ENCODE measurements around the gene IP6K2.
A peak's percentile ranks its signal among the peaks of the same experiment; 100 is the strongest.
"Not testable (repeated sequence)": the region's sequence is repeated elsewhere in the genome, so short reads cannot be mapped to it uniquely, and the experiment has no call there.

The IP6K2 gene

DNA sequence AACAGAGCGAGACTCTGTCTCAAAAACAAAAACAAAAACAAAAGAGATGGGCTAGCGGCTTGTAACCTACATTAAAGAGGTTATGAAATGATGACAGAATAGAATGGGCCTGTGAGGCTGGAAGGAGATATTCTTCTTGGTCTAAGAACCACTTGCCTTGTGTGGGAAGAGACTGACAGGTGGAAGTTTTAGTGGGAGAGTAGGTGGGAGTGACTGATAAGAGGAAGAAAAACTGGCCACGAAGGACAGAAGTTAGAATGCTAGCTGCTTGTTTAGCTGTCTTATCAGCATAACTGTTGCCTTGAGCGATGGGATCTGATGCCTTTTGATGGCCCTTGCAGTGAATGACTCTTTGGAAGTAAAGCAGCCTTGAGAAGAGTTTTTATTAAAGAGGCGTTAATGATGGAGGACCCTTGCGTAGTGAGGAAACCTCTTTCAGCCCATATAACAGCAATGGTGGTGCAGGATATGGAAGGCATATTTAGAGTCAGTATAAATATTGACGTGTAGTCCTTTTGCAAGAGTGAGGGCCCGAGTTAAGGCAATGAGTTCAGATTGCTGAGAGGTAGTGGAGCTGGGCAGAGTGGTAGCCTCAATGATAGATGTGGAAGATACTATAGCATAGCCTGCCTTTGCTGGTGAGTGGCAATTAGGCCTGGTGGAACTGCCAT is 8.3 kb upstream of the IP6K2 start:
- not testable (repeated sequence) for DNase-seq

DNA sequence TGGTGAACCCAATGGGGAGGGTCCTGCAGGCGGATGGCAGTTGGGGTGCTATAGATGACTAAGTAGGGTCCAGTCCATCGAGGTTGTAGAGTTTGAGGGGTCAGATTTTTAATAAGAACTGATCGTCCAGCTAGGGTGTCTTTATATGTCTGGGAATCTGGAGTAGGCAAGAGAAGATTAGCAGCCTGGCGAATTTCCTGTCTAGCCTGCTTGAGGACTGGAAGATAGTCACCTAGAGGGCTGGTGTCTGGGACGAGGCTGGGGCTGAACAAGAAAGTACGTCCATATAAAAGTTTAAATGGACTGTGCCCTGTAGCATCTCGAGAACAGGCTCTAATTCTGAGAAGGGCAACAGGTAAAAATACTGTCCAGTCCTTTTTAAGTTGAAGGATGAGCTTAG is 6.7 kb upstream of the IP6K2 start:
- no peak for DNase-seq

DNA sequence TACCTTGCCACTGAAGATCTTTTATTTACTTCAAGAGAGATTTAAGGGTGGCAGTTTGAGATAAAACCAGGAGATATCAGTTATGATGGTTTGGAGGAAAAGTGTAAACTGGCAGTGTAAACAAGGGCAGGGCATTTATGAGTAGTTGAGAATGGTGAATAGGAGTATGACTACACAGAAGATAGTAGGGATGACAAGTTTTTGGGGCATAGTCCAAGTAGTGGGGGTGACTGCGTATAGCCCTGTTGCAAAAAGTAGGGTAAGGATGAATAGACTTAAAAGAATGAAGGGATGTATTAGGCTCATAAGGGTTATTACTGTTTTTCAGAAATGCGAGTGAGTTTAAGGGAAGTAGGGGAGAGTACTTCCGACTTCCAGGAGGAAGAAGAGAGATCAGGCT is 6.3 kb upstream of the IP6K2 start:
- not testable (repeated sequence) for DNase-seq

DNA sequence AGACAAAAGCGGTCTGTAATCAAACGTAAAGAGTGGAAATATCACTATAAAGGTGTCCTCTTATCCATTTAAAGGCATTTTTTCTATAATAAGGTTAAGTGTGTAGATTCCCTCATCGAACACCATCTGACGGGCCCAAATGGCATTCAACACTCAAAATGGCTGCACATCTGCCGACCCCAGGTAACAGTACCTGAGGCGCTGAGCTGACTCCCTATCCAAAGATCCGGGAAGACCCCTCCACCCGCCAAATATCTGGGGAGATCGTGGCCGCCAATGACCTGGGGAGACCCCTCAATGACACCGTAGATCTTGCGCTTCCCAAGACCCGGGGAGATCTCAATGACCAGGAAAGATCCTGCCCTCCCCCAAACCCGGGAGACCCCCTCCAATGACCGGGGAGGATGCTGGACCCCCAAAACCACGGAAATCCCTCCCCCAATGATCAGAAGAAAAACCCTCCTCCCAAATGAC is 476 bp downstream of the IP6K2 start:
- peak; percentile 66 for DNase-seq

DNA sequence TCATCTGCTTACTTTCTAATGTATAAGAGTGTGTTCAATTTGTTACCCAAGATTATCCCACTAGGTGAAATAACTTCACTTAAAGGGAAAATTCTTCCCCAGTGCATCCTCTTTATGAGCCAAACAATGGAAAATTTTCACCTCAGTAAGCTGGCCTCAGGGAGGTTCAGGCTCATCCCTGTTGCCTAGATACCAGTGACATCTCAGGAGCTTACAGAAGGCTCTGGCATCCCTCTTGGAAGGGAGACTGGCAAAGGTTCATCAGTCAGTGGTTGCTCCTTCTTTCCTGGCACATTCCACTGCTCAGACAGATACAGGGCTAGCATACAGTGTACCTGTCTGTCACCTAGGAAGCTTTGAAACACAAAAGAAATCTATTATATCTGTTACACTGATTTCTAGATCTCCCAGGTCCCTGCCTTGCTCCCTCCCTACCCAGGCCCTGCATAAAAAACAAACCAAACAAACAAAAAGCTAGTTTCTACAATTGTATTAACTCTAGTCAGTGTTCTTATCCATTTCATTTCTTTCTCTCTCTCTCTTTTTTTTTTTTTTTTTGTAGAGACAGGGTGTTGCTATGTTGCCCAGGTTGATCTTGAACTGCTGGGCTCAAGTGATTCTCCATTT is 1.7 kb downstream of the IP6K2 start:
- DNase-seq: no peak

DNA sequence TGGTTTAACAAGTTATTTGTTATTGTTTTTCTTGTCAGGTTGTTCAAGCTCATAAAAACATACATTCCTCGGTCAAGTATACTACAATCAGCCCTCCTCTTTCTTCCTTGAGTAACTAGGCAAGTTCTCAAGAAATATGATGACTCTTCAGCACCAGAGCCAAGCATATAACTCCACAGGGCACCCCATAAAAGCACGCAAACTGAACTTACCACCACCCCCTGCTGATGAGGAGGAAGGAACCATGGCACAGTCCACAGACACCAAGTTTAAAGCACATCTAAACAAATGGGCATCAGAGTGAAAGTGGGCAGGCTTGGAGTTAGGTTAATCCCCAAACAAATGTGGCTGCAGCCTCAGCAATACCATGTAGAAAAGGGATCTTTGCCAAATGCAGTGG is 5.3 kb downstream of the IP6K2 start:
- DNase-seq: no peak

DNA sequence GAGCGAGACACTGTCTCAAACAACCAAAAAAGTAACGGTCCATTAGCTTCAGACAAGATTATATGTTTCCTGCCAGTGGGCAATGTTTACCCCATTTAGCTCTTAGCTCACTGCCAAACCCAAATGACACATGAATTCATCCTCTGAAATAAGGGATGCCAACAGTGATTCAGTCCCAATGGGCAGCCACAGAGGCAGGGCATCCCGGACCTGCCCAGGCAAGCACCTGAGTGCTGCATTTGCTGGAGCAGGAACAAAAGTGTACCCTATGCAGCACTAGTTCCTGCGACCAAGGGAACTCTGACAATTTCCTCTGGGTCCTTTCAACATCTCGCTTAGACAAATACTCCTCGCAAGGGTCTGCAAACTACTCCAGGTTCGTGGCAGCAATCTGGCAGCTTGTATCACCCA is 8.0 kb downstream of the IP6K2 start:
- no peak for DNase-seq

DNA sequence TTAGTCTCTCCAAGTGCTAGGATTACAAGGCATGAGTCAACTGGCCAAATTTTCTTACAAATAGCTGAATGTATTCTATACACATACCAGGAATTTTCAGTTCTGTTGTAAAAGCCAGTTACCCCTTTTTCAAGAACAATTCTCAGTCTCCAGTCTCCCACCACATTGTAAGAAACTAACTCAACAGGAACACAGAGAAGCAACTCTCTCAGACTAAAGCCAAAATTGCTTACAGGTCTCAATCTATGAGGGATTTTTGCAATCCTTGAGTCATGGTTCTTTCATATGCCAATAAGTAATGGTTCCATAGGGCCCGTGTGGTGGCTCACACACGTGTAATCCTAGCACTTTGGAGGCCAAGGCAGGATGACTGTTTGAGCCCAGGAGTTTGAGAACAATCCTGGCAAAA is 8.5 kb downstream of the IP6K2 start:
- DNase-seq: no peak

DNA sequence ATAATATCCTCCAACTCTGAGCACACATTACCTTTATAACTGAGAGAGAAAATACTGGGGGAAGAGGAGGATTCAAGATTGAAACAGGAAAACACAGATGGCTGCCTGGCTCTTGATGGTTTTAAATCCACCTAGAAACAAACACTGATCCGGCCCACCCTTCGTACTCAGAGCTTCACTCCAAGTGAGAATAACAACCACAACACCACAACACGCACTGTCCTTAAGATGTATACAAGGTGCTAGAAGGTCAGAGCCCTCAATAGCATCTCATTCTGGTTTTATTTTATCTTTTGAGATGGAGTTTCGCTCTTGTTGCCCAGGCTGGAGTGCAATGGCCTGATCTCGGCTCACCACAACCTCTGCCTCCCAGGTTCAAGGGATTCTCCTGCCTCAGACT is 9.9 kb downstream of the IP6K2 start:
- DNase-seq: no peak

DNA sequence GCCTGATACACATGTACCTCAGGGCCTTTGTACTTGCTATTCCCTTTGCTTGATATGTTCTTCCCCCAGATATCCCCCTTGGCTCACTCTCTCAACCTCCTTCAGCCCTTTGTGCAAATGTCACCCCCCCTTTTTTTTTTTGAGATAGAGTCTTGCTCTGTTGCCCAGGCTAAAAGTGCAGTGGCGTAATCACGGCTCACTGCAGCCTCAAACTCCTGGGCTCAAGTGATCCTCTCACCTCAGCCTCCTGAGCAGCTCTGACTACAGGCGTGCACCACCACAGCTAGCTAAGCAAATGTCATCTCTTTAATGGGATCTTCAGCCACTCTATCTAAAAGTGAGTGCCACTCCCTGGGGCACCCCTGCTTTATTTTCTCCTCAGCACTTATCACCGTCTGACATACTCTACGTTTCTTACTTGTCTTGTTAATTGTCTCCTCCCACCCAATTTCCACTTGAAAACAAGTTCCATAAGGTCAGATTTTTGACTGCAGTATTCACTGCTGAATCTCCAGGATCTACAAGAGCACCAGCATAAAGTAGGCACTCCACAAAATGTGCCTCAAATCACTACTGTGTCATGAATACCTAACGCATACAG is 14.6 kb downstream of the IP6K2 start:
- peak; percentile 60 for DNase-seq

DNA sequence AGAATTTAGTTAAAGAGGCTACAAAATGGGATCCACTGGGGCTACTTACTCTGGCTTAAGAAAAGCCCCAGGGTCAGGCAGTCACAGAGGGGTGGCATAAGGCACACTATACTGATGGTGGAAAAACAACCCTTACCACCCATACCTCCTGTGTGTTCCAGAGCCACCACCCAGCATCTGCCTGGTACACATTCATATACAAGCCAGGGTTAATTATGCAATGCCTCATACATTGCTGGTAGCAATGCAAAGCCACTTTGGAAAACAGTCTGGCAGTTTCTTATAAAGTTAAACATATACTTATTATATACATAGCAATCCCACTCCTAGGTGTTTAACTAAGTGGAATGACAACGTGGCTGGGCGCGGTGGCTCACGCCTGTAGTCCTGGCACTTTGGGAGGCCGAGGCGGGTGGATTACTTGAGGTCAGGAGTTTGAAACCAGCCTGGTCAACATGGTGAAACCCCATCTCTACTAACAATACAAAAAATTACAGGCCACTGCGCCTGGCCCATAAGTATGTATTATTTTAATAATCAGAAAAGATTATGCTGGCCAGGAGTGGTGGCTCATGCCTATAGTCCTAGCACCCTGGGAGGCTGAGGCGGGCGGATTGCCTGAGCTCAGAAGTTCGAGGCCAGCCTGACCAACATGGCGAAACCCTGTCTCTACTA is 16.2 kb downstream of the IP6K2 start:
- no peak for DNase-seq

DNA sequence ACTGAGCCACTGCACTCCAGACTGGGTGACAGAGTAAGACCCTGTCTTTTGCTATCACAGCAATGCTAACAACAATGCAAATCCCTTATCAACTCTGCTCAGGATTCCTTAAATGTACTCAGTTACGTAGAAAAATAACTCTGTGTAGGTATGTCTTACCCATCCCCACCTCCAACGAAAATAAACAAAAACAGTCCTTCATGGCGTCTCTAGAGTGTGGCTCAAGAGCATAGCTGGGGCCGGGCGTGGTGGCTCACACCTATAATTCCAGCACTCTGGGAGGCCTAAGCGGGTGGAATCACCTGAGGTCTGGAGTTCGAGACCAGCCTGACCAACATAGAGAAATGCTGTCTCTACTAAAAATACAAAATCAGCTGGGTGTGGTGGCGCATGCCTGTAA is 18.1 kb downstream of the IP6K2 start:
- no peak for DNase-seq

DNA sequence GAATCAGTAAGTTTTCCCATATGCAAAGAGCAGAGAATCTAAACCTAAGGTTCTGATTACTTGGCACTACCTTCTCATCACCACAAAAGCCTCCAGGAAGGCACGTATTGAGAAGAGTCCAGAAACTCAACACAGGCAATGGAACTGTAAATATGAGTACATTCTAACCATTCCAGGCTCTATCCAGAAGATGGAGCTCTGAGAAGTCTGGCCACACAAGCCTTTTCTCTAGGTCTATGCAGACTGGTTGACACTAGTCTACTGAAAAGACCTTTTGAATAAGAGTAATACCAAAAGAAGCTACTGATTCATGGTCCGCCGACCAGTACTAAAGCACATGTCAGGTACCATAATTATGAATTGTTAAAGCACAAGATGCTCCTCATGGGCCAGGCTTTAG is 19.1 kb downstream of the IP6K2 start:
- DNase-seq: peak; percentile 41

DNA sequence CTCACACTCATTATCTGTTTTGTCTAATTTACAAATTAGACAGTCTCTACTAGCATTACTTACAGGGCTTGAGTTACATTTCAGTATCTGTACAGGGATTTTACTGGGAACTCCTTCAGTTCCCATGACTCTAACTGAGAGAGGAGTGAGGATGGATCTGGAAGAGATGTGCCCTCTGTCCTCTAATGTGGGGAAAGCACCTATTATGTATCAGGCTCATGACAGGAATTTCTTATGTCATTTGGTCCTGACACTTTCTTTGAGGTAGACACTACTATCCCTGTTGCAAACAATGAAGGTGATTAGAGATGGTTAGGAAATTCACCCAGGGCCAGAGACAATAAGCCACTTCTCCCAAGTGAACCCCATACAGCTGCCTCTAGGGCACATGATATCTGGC is 20.4 kb downstream of the IP6K2 start:
- DNase-seq: no peak

DNA sequence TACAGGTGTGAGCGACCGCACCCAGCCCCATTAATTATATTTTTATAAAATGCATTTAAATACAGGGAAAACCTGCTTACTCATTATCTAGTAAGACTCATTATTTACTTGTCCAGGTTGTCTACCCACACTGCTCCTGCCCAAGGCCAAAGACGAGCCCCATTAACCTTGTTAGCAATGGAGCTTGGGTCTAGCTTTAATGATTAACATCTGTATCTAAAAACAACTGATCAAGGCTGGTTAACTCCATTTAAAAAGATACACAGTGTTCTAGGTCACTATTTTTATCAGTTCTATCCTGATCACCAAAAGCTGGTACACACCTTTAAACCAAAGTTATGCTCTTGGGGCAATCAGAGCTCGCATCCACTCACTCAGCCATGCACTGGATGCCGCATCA is 20.9 kb downstream of the IP6K2 start:
- DNase-seq: no peak

DNA sequence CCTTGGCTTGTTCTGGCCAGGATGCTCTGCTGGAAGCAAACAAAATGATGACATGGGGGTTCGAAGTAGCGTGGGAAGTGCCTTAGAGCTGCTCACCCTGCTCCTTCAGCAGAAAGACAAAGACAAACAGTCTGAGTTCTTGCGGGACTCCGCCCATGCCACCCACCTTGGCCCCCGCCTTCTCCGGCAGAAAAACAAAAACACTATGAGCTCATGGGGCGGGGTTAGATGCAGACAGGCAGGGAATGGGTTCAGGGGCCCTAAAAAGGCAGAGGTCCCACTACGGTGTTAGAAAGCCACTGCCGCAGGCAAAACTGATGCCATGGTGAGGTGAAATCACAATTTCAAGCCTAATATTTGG is 21.6 kb downstream of the IP6K2 start:
- DNase-seq: no peak

DNA sequence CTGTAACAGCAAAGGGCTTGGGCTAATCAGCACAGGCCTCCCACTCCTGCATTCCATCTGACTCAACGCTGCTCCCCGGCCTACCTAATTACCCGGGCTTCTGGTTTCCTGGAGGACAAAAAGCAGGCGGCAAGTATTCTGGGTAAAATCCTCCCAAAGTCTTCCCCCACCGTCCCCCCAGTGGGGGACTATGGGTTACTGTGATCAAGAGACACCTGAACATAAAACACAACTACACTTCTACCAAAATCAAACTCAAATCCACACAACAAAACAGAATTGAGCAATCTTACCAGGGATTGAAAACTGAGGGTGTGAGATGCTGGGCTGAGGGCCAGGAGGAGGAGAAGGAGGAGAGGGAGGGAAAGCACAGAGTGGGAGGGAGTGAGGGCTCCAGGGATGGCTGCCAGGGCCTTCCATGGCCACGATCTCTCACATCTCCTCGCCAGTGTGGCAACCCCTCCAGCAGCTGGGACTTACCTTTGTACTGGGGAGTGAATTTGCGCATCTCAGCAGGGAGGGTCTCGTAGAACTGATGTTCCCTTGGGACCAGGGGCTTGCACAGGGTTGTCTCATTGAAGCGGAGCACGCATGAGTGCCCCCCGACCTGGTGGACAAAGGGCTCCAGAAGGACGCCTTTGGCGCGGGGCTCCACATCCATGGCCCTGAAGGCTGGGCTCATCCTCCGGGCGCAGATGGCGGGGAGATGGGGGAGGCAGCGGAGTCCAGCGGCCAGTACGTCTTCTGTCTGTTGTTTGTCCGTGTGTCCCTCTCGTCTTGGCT is 22.2 kb downstream of the IP6K2 start:
- DNase-seq: no peak

DNA sequence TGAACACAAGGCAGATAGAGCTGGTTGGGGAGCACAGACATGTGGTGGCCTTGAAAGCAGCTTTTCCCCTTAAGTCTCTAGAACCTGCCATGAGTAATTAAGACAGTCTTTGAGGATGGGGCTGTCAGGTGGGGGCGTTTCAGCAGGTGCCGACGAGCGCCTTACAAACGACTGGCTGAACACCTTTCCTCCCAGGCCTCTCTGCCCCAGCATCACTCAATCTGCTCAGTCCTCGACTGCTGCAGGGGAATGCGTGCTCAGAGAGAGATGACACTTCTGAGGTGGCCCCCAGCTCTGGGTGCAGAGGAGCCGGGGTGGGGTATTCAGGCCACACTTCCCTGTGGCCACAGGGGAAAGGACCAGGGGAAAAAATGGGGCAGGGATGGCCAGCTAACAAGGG is 23.2 kb downstream of the IP6K2 start:
- DNase-seq: no peak

DNA sequence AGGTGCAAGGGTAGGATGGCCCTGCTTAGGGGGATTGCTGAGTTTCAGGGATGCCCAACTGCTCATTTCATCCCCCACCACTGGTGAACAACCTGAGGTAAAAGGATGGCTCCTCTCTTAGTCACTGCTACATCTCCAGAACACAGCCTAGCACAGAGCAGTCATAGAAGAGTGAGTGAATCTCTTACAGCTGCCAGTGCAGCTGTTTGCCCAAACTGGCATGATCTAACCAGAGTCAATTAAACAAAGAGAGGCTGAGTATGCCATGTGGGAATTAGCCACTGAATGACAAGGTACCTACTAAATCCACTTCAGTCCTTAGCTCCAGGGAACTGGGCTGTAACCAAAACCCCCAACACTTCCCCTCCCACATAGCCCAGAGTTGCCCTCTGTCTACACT is 24.5 kb downstream of the IP6K2 start:
- no peak for DNase-seq

DNA sequence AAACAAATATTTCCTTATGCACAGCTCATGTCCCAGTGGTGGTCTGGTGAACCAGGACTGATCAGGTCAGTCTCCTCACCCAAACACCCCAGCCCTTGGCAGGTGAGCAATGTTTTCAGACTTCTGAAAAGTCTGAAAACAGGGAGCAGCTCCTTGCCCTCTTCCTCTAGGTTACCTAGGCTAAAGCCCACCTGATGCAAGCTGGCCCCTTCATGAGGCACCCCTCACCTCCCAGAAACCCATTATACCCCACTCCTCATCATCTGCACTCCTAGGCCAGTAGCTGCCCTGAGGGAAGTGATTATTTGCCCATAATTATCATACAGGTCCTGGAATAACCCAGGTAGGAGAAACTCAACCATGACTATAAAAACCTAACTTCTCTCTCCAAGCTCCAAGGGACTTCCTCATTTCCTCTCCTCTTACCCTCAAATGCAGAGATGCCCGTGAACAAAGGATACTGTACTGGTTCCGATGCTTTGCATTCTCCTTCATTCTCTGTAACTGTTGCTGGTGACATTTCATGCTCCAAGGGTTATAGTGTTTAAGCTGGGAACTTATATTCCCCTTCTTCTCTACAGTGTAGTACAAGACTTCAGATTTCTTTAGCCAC is 26.1 kb downstream of the IP6K2 start:
- no peak for DNase-seq

DNA sequence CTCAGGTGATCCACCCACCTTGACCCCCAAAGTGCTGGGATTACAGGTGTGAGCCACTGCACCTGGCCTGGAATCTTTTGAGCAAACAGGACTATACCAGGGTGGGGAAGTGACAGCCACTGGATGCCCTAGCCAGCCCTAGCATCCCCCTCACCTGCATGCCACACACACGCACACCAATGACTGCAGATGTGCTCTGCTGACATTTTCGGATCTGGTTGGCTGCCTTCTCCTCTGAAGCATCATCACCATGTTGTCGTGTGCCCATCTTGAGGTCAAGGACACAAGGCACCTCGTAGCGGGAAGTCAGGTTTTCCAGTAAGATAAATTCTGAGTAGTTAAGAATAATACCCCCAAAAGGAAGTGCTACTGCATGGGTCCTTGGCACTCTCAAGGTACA is 27.6 kb downstream of the IP6K2 start:
- no peak for DNase-seq

DNA sequence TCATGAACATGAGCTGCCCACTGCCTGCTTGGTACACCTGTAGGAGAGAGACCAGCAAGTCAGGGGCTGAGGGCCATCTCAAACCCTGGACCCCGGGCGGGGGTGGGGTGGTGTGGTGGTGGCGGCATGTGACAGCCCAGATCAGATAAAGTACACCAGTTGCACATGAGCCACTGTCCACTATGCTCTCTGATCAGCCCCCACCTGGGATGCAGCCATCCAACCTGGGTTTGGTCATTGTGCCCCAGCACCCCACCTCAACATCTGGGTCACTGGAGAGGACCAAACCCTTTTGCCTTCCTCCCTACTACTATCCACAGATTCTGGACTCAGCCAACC is 28.3 kb downstream of the IP6K2 start:
- no peak for DNase-seq
